IMR-90 (cell line): ENCODE results near the gene ADAMTS5. TPM values are rescaled to one million over a fixed set of nuclear protein-coding genes. Genes with fewer than 3 reads are reported as not detected.

Experiments used
- ATAC-seq: fragments of 200-7000 bp; cut with Tn5 transposase; 2 replicates; pipeline ENCODE4 v1.9.1; 2020; ENCODE audit warnings: low read depth, mild to moderate bottlenecking, moderate library complexity
- BruUV-seq: library from RNA; stranded (reverse); fragments of 400-500 nt; replicated peaks from 2 replicates; lab custom pipeline; 2021; lab: Mats Ljungman, UMichigan
- CTCF ChIA-PET: fragments of 300-600 bp; formaldehyde crosslinking; extraction: SDS; loops from one replicate; lab custom pipeline; 2021; ENCODE audit warnings: antibody characterized with exemption; lab: Yijun Ruan, JAX
- POLR2A ChIA-PET: fragments of 300-600 bp; sonication (Branson Sonifier 250); formaldehyde crosslinking; loops from one replicate; lab custom pipeline; 2022; ENCODE audit warnings: antibody characterized with exemption; ENCODE audit not compliant: unreplicated experiment; lab: Charles Lee
- DNase-seq: peaks from one replicate; pipeline ENCODE4 v3.0.0; 2013
- H2AFZ ChIP-seq: replicated peaks from 2 replicates; pipeline ENCODE3; 2013; ENCODE audit warnings: low read length, mild to moderate bottlenecking; ENCODE audit not compliant: poor library complexity
- H2AK5ac ChIP-seq: 2 replicates; pipeline ENCODE4 v1.6.1; 2013; ENCODE audit warnings: low read depth, low read length, inconsistent platforms
- H2AK9ac ChIP-seq: replicated peaks from 2 replicates; pipeline ENCODE3; 2013; ENCODE audit warnings: mild to moderate bottlenecking, low read depth, low read length, moderate library complexity; ENCODE audit not compliant: poor library complexity
- H2BK120ac ChIP-seq: 2 replicates; pipeline ENCODE4 v1.6.1; 2013; ENCODE audit warnings: low read depth, low read length, inconsistent platforms
- H2BK15ac ChIP-seq: 3 replicates; pipeline ENCODE4 v1.6.1; 2013; ENCODE audit warnings: low read depth, low read length, inconsistent platforms
- H2BK20ac ChIP-seq: 2 replicates; pipeline ENCODE4 v1.6.1; 2013; ENCODE audit warnings: low read depth, mild to moderate bottlenecking, inconsistent platforms, low read length, moderate library complexity
- H2BK5ac ChIP-seq: 2 replicates; pipeline ENCODE4 v1.6.1; 2013; ENCODE audit warnings: mild to moderate bottlenecking, low read depth, low read length, inconsistent platforms; ENCODE audit not compliant: poor library complexity, severe bottlenecking
- H3K14ac ChIP-seq: replicated peaks from 2 replicates; pipeline ENCODE4 v1.6.1; 2013; ENCODE audit warnings: low read depth, low read length, inconsistent platforms
- H3K18ac ChIP-seq: 2 replicates; pipeline ENCODE4 v1.6.1; 2013; ENCODE audit warnings: low read depth, low read length, control low read depth
- H3K23ac ChIP-seq: 2 replicates; pipeline ENCODE4 v1.6.1; 2013; ENCODE audit warnings: low read depth, low read length, inconsistent platforms
- H3K27ac ChIP-seq: 2 replicates; pipeline ENCODE4 v1.5.1; 2013; ENCODE audit warnings: mild to moderate bottlenecking, control low read depth, low read length; ENCODE audit not compliant: insufficient read depth
- H3K27me3 ChIP-seq: 2 replicates; pipeline ENCODE4 v1.6.1; 2013; ENCODE audit warnings: low read length; ENCODE audit not compliant: control insufficient read depth, insufficient read depth
- H3K36me3 ChIP-seq: 2 replicates; pipeline ENCODE4 v1.6.1; 2013; ENCODE audit warnings: low read length, mixed read lengths; ENCODE audit not compliant: control insufficient read depth, insufficient read depth
- H3K4ac ChIP-seq: 2 replicates; pipeline ENCODE4 v1.6.1; 2013; ENCODE audit warnings: low read depth, low read length, inconsistent platforms
- H3K4me1 ChIP-seq: 2 replicates; pipeline ENCODE4 v1.6.1; 2013; ENCODE audit warnings: low read length, mixed read lengths; ENCODE audit not compliant: control insufficient read depth, insufficient read depth
- H3K4me2 ChIP-seq: 2 replicates; pipeline ENCODE4 v1.6.1; 2013; ENCODE audit warnings: low read depth, mild to moderate bottlenecking, control low read depth, low read length, moderate library complexity
- H3K4me3 ChIP-seq: 2 replicates; pipeline ENCODE4 v1.5.1; 2013; ENCODE audit warnings: low read depth, mild to moderate bottlenecking, control low read depth, low read length, moderate library complexity; ENCODE audit not compliant: insufficient read depth
- H3K56ac ChIP-seq: 2 replicates; pipeline ENCODE4 v1.6.1; 2013; ENCODE audit warnings: low read length, inconsistent platforms; ENCODE audit not compliant: insufficient read depth; ENCODE audit errors: extremely low read depth
- H3K79me1 ChIP-seq, 2 experiments: 2 replicates each; pipeline ENCODE4 v1.6.1; 2013; ENCODE audit warnings: low read length in 2 of 2, inconsistent platforms in 1 of 2, low read depth in 1 of 2
- H3K9ac ChIP-seq: 2 replicates; pipeline ENCODE4 v1.6.1; 2013; ENCODE audit warnings: low read depth, low read length, control low read depth
- H3K9me1 ChIP-seq: 2 replicates; pipeline ENCODE4 v1.6.1; 2013; ENCODE audit warnings: low read length, inconsistent platforms; ENCODE audit not compliant: insufficient read depth
- H3K9me3 ChIP-seq: 2 replicates; pipeline ENCODE4 v1.6.1; 2013; ENCODE audit warnings: low read length; ENCODE audit not compliant: control insufficient read depth, insufficient read depth
- H4K20me1 ChIP-seq: 2 replicates; pipeline ENCODE4 v1.6.1; 2013; ENCODE audit warnings: low read length, inconsistent platforms; ENCODE audit not compliant: insufficient read depth
- H4K5ac ChIP-seq: 2 replicates; pipeline ENCODE4 v1.6.1; 2013; ENCODE audit warnings: mild to moderate bottlenecking, low read depth, low read length, control low read depth
- H4K8ac ChIP-seq, 2 experiments: 2 replicates each; pipeline ENCODE4 v1.6.1; 2013; ENCODE audit warnings: low read depth in 2 of 2, low read length in 2 of 2, control low read depth in 1 of 2, inconsistent platforms in 1 of 2
- H4K91ac ChIP-seq: 2 replicates; pipeline ENCODE4 v1.6.1; 2013; ENCODE audit warnings: low read depth, low read length, inconsistent platforms; ENCODE audit not compliant: insufficient read depth
- BHLHE40 ChIP-seq: fragments of 150-350 bp; IDR thresholded peaks from 2 replicates; pipeline ENCODE4 v1.6.1; 2016; ENCODE audit warnings: mild to moderate bottlenecking, low read depth, low read length
- MAFK ChIP-seq: IDR thresholded peaks from 2 replicates; pipeline ENCODE4 v1.6.1; 2012; ENCODE audit warnings: low read depth, low read length, improper control_type of control experiment
- WGBS, 2 experiments: methylation state at CpG; one replicate each; pipeline versions ENCODE4 v1.1.5 to v1.1.7; 2013; ENCODE audit warnings: missing lambda C conversion rate in 2 of 2; ENCODE audit not compliant: insufficient read length in 1 of 2; ENCODE audit errors: extremely low coverage in 2 of 2; 5-methylcytosine and 5-hydroxymethylcytosine counted together
- dilution Hi-C: fragments of 300-500 bp; cut with HindIII; formaldehyde crosslinking; loops from one replicate; pipeline ENCODE4 v1.14.3; 2018; ENCODE audit warnings: low sequenced_read_pairs; ENCODE audit not compliant: unreplicated experiment
- in situ Hi-C: fragments of 300-500 bp; cut with MboI; formaldehyde crosslinking; loops from 3 replicates; pipeline ENCODE4 v1.14.3; 2019; ENCODE audit warnings: low sequenced_read_pairs, inconsistent platforms, mixed read lengths
- intact Hi-C: fragments of 100-400 bp; cut with micrococcal nuclease; formaldehyde crosslinking; loops from 2 replicates; pipeline ENCODE4 v1.10.0; 2022
- polyA plus RNA-seq, 3 experiments: library from polyadenylated mRNA; depleted of rRNA; stranded (reverse); fragments of >200 nt; gene quantifications; 2 replicates each; pipeline ENCODE4 v1.2.3, GENCODE V29; 2012; ENCODE audit warnings: low replicate concordance in 1 of 3
- total RNA-seq: library from RNA; depleted of rRNA; stranded (reverse); fragments of >200 nt; gene quantifications from 2 replicates; pipeline ENCODE4 v1.2.3, GENCODE V29; 2012

ADAMTS5 gene
- total and polyA plus RNA-seq, 2 of the 4 experiments (the other 2 are of a cell fraction): 0.54 to 0.58 TPM

- no peaks in the 10 kb centered on the region for H3K27me3 ChIP-seq
- BruUV-seq: no TSS peak
- H2AK5ac ChIP-seq: no peak overlapping the region
- peaks cover 4% of the 10 kb centered on the region for H3K9me1 ChIP-seq
- H3K4ac ChIP-seq: no peak overlapping the region
- H3K79me1 ChIP-seq: no peaks in the 10 kb centered on the region
- H3K27ac ChIP-seq: no peak overlapping the region
- intact Hi-C loops: no loop called here
- in situ Hi-C loops: no loop called here
- no CpG with 5 or more reads among the region's 1 CpG for WGBS, 2 experiments
- no peak overlapping the region for H4K91ac ChIP-seq
- dilution Hi-C loops: no loop called here
- ATAC-seq: no peak; the same call in 1 of the 2 replicates
- no peak overlapping the region for H2BK5ac ChIP-seq
- H3K14ac ChIP-seq: no peak overlapping the region
- H3K4me1 ChIP-seq: peaks cover 6% of the 10 kb centered on the region
- H2AFZ ChIP-seq: no peak overlapping the region
- H3K36me3 ChIP-seq: peaks cover 9% of the 10 kb centered on the region; the same call in 1 of the 2 replicates
- peak; percentile 63 for DNase-seq
- no peak overlapping the region for H4K8ac ChIP-seq
- no peak overlapping the region for H3K9ac ChIP-seq
- no peak overlapping the region for H3K4me3 ChIP-seq
- H2AK9ac ChIP-seq: no peak overlapping the region
- POLR2A ChIA-PET: no interaction called here
- CTCF ChIA-PET: no interaction called here
- H2BK20ac ChIP-seq: no peak overlapping the region
- H3K9me3 ChIP-seq: no peaks in the 10 kb centered on the region
- no peak overlapping the region for H3K56ac ChIP-seq
- no peaks in the 10 kb centered on the region for H4K20me1 ChIP-seq
- H2BK15ac ChIP-seq: no peak overlapping the region
- TF ChIP-seq MAFK (peak; percentile 63), BHLHE40 (no peak)
- H3K23ac ChIP-seq: no peak overlapping the region
- no peak overlapping the region for H3K18ac ChIP-seq
- H2BK120ac ChIP-seq: no peak overlapping the region
- no peak overlapping the region for H3K4me2 ChIP-seq
- H4K5ac ChIP-seq: no peak overlapping the region
Measured at GRCh38 chr21:26941421-26941820, 25.5 kb downstream of the ADAMTS5 start.
